ENCODE results near the gene ABCA9.

The ABCA9 gene

DNA sequence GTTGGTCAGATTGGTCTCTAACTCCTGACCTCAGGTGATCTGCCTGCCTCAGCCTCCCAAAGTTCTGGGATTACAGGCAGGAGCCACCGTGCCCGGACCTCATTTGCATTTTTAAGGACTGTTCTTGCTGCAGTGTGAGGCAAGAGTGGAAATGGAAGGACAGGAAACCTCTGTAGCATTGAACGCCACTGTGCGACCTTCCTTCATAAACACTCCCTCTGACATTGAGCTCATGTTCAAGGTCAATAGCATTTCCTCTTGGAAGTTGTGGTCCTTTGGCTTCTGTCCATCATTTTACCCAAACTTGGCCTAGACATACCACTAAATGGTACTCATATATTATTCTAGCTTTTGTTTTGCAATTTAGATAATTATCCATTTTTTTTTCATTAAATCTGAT lies 72.8 kb downstream of the ABCA9 start:
- TF ChIP-seq POLR2AphosphoS5 (IDR thresholded peaks at IDR 0.05; ENCODE audit: low read depth, low read length) (no peak), FOXP2 (optimal IDR thresholded peaks at IDR 0.05; ENCODE audit: borderline replicate concordance, extremely low read depth, extremely low read length, insufficient read depth) (no peak), TAF1 (IDR thresholded peaks at IDR 0.05; ENCODE audit: borderline replicate concordance, insufficient read depth, low read length) (no peak), SIN3A (IDR thresholded peaks at IDR 0.05; ENCODE audit: borderline replicate concordance, insufficient read depth, low read length) (no peak)
- TF ChIP-seq, protein P1, sequence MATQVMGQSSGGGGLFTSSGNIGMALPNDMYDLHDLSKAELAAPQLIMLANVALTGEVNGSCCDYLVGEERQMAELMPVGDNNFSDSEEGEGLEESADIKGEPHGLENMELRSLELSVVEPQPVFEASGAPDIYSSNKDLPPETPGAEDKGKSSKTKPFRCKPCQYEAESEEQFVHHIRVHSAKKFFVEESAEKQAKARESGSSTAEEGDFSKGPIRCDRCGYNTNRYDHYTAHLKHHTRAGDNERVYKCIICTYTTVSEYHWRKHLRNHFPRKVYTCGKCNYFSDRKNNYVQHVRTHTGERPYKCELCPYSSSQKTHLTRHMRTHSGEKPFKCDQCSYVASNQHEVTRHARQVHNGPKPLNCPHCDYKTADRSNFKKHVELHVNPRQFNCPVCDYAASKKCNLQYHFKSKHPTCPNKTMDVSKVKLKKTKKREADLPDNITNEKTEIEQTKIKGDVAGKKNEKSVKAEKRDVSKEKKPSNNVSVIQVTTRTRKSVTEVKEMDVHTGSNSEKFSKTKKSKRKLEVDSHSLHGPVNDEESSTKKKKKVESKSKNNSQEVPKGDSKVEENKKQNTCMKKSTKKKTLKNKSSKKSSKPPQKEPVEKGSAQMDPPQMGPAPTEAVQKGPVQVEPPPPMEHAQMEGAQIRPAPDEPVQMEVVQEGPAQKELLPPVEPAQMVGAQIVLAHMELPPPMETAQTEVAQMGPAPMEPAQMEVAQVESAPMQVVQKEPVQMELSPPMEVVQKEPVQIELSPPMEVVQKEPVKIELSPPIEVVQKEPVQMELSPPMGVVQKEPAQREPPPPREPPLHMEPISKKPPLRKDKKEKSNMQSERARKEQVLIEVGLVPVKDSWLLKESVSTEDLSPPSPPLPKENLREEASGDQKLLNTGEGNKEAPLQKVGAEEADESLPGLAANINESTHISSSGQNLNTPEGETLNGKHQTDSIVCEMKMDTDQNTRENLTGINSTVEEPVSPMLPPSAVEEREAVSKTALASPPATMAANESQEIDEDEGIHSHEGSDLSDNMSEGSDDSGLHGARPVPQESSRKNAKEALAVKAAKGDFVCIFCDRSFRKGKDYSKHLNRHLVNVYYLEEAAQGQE (IDR thresholded peaks at IDR 0.05; ENCODE audit: insufficient read depth in 1 of 2, low read depth in 2 of 2, low read length in 2 of 2): no peak

DNA sequence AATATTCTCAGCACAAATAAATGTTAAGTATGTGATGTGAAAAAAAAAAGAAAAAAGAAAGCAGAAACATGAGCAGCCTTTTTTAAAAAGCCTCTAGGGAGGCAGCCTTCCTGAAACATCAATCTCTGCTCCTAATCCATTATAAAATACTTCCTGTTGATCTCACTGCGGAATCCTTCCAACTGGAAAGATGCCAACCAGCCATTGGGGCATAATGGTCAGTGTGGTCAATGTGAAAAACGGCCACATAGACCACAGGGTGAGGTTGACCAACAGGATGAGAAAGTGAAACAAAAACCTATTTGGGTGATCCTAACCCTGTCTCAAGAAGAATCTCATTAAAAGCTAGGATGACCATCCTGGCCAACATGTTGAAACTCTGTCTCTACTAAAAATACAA lies 79.4 kb downstream of the ABCA9 start:
- no peak for TF ChIP-seq FOXP2 (optimal IDR thresholded peaks at IDR 0.05; ENCODE audit: borderline replicate concordance, extremely low read depth, extremely low read length, insufficient read depth)
- TF ChIP-seq POLR2AphosphoS5 (IDR thresholded peaks at IDR 0.05; ENCODE audit: low read depth, low read length): no peak
- TF ChIP-seq TAF1 (IDR thresholded peaks at IDR 0.05; ENCODE audit: borderline replicate concordance, insufficient read depth, low read length): no peak
- TF ChIP-seq, protein P1 (IDR thresholded peaks at IDR 0.05; ENCODE audit: insufficient read depth in 1 of 2, low read depth in 2 of 2, low read length in 2 of 2): no peak
- no peak for TF ChIP-seq SIN3A (IDR thresholded peaks at IDR 0.05; ENCODE audit: borderline replicate concordance, insufficient read depth, low read length)

DNA sequence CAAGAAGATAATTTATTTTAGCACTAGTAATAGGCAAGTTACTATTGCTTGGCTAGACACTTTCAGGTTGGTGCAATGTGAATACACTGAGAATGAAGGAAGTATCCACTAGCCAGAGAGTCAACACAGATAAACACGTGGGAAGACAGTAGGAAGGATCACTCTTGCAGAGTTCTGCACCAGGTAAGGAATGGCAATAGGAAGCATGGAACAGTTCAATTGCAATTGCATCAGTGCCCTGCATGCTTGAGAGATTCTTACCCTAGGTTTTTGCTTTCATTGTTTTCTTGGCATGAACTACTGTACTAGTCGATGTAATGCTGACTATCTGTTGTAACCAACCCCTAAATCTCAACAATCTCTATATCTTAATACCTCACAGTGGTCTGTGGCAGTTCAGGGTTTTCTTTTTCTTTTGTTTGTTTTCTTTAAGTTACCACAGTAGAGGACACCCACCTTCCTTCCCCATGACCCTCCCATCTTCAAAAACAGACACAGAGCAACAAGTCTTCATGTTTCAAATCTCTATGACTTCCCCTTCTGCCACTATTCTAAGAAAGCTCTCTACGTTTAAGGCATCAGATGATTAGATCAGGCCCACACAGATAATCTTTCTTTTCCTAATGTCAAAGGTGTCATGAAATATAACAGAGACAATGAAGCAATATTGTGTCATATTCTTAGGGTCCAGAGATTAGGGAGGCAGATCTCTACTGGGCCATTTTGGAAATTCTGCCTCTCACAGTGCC lies 87.5 kb downstream of the ABCA9 start:
- TF ChIP-seq, protein P1 (IDR thresholded peaks at IDR 0.05; ENCODE audit: insufficient read depth in 1 of 2, low read depth in 2 of 2, low read length in 2 of 2): no peak

DNA sequence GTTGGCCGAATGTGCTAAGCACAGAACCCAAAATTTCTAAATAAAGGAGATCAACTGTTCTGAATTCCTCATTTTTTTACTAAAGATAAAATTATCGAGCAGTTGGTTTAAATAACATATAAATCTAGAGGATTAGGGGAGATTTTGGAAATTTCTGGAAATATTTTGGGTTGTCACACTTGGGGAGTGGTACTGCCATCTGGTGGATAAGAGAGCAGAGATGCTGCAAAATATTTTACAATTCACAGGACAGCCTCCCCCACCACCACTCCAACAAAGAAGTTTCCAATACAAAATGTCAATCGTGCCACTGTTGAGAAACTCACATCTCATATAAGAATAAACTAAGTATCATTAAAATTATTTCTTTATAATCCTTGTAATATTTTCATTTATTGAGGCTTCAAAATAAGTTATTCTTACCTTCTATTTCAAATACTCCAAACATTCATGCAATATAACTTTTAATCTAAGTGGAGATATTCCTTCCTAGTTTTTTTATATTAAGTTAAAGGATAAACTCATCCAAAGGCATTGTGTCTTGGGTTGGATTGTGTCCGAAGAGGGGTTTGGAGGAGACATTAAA lies 88.5 kb downstream of the ABCA9 start:
- TF ChIP-seq FOXP2 (optimal IDR thresholded peaks at IDR 0.05; ENCODE audit: borderline replicate concordance, extremely low read depth, extremely low read length, insufficient read depth): no peak
- TF ChIP-seq TAF1 (IDR thresholded peaks at IDR 0.05; ENCODE audit: borderline replicate concordance, insufficient read depth, low read length): no peak
- TF ChIP-seq, protein P1 (IDR thresholded peaks at IDR 0.05; ENCODE audit: insufficient read depth in 1 of 2, low read depth in 2 of 2, low read length in 2 of 2): no peak
- TF ChIP-seq SIN3A (IDR thresholded peaks at IDR 0.05; ENCODE audit: borderline replicate concordance, insufficient read depth, low read length): no peak
- no peak for TF ChIP-seq POLR2AphosphoS5 (IDR thresholded peaks at IDR 0.05; ENCODE audit: low read depth, low read length)

All from PFSK-1 (cell line).